ENCODE measurements around the gene SLC43A2. TPM values are rescaled to one million over a fixed set of nuclear protein-coding genes. Genes with fewer than 3 reads are reported as not detected.

The SLC43A2 gene
- total RNA-seq, 1 donor from 2014 or later = 21.9 TPM

GRCh38 chr17:1638171-1638590, 9.5 kb upstream of the SLC43A2 start:
- Mint-ChIP-seq H3K9me3 (ENCODE audit: low read depth) (no peaks in the 10 kb centered on the region), H3K4me3 (ENCODE audit: low read depth) (no peak overlapping the region), H3K4me1 (ENCODE audit: low read depth) (peaks cover 1% of the 10 kb centered on the region), H3K36me3 (ENCODE audit: insufficient read depth) (no peaks in the 10 kb centered on the region), H3K27ac (no peak overlapping the region), H3K27me3 (peaks cover 3% of the 10 kb centered on the region)
- no peak for TF ChIP-seq CTCF (IDR thresholded peaks at IDR 0.05; ENCODE audit: unreplicated experiment)
- no peak for DNase-seq (ENCODE audit: low spot score, unreplicated experiment)

- Mint-ChIP-seq H3K4me3 (ENCODE audit: low read depth) (no peak overlapping the region), H3K27ac (no peak overlapping the region), H3K36me3 (ENCODE audit: insufficient read depth) (no peaks in the 10 kb centered on the region), H3K9me3 (ENCODE audit: low read depth) (no peaks in the 10 kb centered on the region), H3K27me3 (peaks cover 5% of the 10 kb centered on the region), H3K4me1 (ENCODE audit: low read depth) (peaks cover 1% of the 10 kb centered on the region)
- DNase-seq (ENCODE audit: low spot score, unreplicated experiment) = no peak
- no peak for TF ChIP-seq CTCF (IDR thresholded peaks at IDR 0.05; ENCODE audit: unreplicated experiment)
These were observed 8.2 kb upstream of the SLC43A2 start for GRCh38 chr17:1636732-1637285.

- no peak overlapping the region for H3K27ac Mint-ChIP-seq
- DNase-seq (ENCODE audit: low spot score, unreplicated experiment) = no peak
- H3K36me3 Mint-ChIP-seq (ENCODE audit: insufficient read depth) = no peaks in the 10 kb centered on the region
- TF ChIP-seq CTCF (IDR thresholded peaks at IDR 0.05; ENCODE audit: unreplicated experiment) = no peak
- H3K27me3 Mint-ChIP-seq = peaks cover 12% of the 10 kb centered on the region
- H3K4me3 Mint-ChIP-seq (ENCODE audit: low read depth) = no peak overlapping the region
- H3K9me3 Mint-ChIP-seq (ENCODE audit: low read depth) = no peaks in the 10 kb centered on the region
- peaks cover 1% of the 10 kb centered on the region for H3K4me1 Mint-ChIP-seq (ENCODE audit: low read depth)
These were observed 7.2 kb upstream of the SLC43A2 start for GRCh38 chr17:1635675-1636465.

- H3K36me3 Mint-ChIP-seq (ENCODE audit: insufficient read depth) = no peaks in the 10 kb centered on the region
- no peak overlapping the region for H3K27ac Mint-ChIP-seq
- TF ChIP-seq CTCF (IDR thresholded peaks at IDR 0.05; ENCODE audit: unreplicated experiment) = no peak
- peaks cover 20% of the 10 kb centered on the region for H3K27me3 Mint-ChIP-seq
- no peak for DNase-seq (ENCODE audit: low spot score, unreplicated experiment)
- no peaks in the 10 kb centered on the region for H3K9me3 Mint-ChIP-seq (ENCODE audit: low read depth)
- H3K4me1 Mint-ChIP-seq (ENCODE audit: low read depth) = peaks cover 3% of the 10 kb centered on the region
- no peak overlapping the region for H3K4me3 Mint-ChIP-seq (ENCODE audit: low read depth)
These were observed 6.4 kb upstream of the SLC43A2 start for GRCh38 chr17:1634841-1635650.

- no peak for TF ChIP-seq CTCF (IDR thresholded peaks at IDR 0.05; ENCODE audit: unreplicated experiment)
- peak overlapping the region; percentile 73 for H3K4me3 Mint-ChIP-seq (ENCODE audit: low read depth)
- DNase-seq (ENCODE audit: low spot score, unreplicated experiment) = no peak
- no peaks in the 10 kb centered on the region for H3K9me3 Mint-ChIP-seq (ENCODE audit: low read depth)
- H3K27ac Mint-ChIP-seq = peak overlapping the region; percentile 73
- peaks cover 13% of the 10 kb centered on the region for H3K4me1 Mint-ChIP-seq (ENCODE audit: low read depth)
- peaks cover 34% of the 10 kb centered on the region for H3K27me3 Mint-ChIP-seq
- no peaks in the 10 kb centered on the region for H3K36me3 Mint-ChIP-seq (ENCODE audit: insufficient read depth)
These were observed 2.0 kb upstream of the SLC43A2 start for GRCh38 chr17:1630662-1631061.

Data from progenitor cell of endocrine pancreas (in vitro differentiated cells).